Fibroblast of lung (primary cell): ENCODE data around the gene P2RY6. TPM values are rescaled to one million over a fixed set of nuclear protein-coding genes. Genes with fewer than 3 reads are reported as not detected.

Experiments used
- DNase-seq, 2 donors: peaks; one replicate each; pipeline versions ENCODE4 v3.0.0 to v3.0.0-alpha.2; 2010; ENCODE audit warnings: low read depth in 2 of 2
- H2AFZ ChIP-seq: 2 replicates; pipeline ENCODE4 v1.5.1; 2012; ENCODE audit warnings: low read length, control low read depth, inconsistent platforms
- H3K27ac ChIP-seq: 2 replicates; pipeline ENCODE4 v1.5.1; 2011; ENCODE audit warnings: low read length, control low read depth; ENCODE audit not compliant: insufficient read depth
- H3K27me3 ChIP-seq: 2 replicates; pipeline ENCODE4 v1.5.1; 2011; ENCODE audit warnings: mild to moderate bottlenecking, low read length; ENCODE audit not compliant: control insufficient read depth, insufficient read depth
- H3K36me3 ChIP-seq: 2 replicates; pipeline ENCODE4 v1.5.1; 2011; ENCODE audit warnings: low read length; ENCODE audit not compliant: control insufficient read depth, insufficient read depth
- H3K4me1 ChIP-seq: 2 replicates; pipeline ENCODE4 v1.5.1; 2011; ENCODE audit warnings: low read length; ENCODE audit not compliant: control insufficient read depth, insufficient read depth; ENCODE audit errors: extremely low read depth
- H3K4me2 ChIP-seq: 2 replicates; pipeline ENCODE4 v1.5.1; 2011; ENCODE audit warnings: low read length, control low read depth; ENCODE audit not compliant: insufficient read depth; ENCODE audit errors: extremely low read depth
- H3K4me3 ChIP-seq, 4 experiments: fragments of 200-600 bp in 1 of 4; sonication (generic) in 1 of 4; replicated peaks in 1 of 4; 2 replicates each; pipeline ENCODE4 v1.5.1; 2011 to 2016; ENCODE audit warnings: low read length in 4 of 4, low read depth in 3 of 4, mild to moderate bottlenecking in 3 of 4, control low read depth in 2 of 4, inconsistent platforms in 1 of 4, mixed read lengths in 1 of 4; ENCODE audit not compliant: insufficient read depth in 1 of 4; ENCODE audit errors: control extremely low read depth in 1 of 4
- H3K79me2 ChIP-seq: 2 replicates; pipeline ENCODE4 v1.5.1; 2012; ENCODE audit warnings: mild to moderate bottlenecking, low read length, inconsistent platforms; ENCODE audit not compliant: control insufficient read depth, insufficient read depth
- H3K9ac ChIP-seq: 2 replicates; pipeline ENCODE4 v1.5.1; 2011; ENCODE audit warnings: mild to moderate bottlenecking, low read length, control low read depth; ENCODE audit not compliant: insufficient read depth
- H3K9me3 ChIP-seq: 2 replicates; pipeline ENCODE4 v1.5.1; 2012; ENCODE audit warnings: low read depth, low read length; ENCODE audit not compliant: control insufficient read depth, insufficient read depth
- H4K20me1 ChIP-seq: 2 replicates; pipeline ENCODE4 v1.5.1; 2011; ENCODE audit warnings: low read length; ENCODE audit not compliant: control insufficient read depth, insufficient read depth; ENCODE audit errors: extremely low read depth
- EZH2 ChIP-seq: IDR thresholded peaks from 2 replicates; pipeline ENCODE4 v1.5.1; 2012; ENCODE audit warnings: low read length, control low read depth, mild to moderate bottlenecking; ENCODE audit errors: missing control alignments
- polyA minus RNA-seq: library from RNA; depleted of rRNA, polyadenylated mRNA; stranded (reverse); fragments of >200 nt; gene quantifications from 2 replicates; pipeline ENCODE4 v1.2.3, GENCODE V29; 2011; ENCODE audit warnings: low replicate concordance
- polyA plus RNA-seq, 2 donors: library from polyadenylated mRNA; depleted of rRNA in 1 of 2; stranded (reverse) in 1 of 2; unstranded in 1 of 2; fragments of >200 nt; gene quantifications; 2 replicates each; pipeline ENCODE4 v1.2.1, GENCODE V29; 2011 to 2012; ENCODE audit warnings: missing spikeins in 1 of 2
- total RNA-seq: library from RNA; depleted of rRNA; stranded (reverse); fragments of >200 nt; gene quantifications from 2 replicates; pipeline ENCODE4 v1.2.1, GENCODE V29; 2014
- TF ChIP-seq, protein P1 (sequence below), 2 donors: IDR thresholded peaks in 1 of 2; conservative IDR thresholded peaks in 1 of 2; 1 replicate in 1 of 2; 2 replicates in 1 of 2; pipeline ENCODE4 v1.5.1; 2011 to 2012; ENCODE audit warnings: low read length in 2 of 2, control low read depth in 1 of 2, inconsistent platforms in 1 of 2, low read depth in 1 of 2, mild to moderate bottlenecking in 1 of 2

Gene P2RY6
- 0.26 and 0.33 TPM in 2 replicates for total RNA-seq
- polyA plus RNA-seq: 0.12 and 0.24 TPM in 2 replicates
- 0.10 and 0.22 TPM in 2 replicates for polyA plus RNA-seq (2012)
- polyA minus RNA-seq: 0.27 TPM in 1 of 2 replicates, not detected in the other

GRCh38 chr11:73271936-73272679 lies at the start of gene P2RY6:
Gene P2RY6, plus strand, starts transcription at chr11:73272338. Its CDS starts 24,181 bp downstream, at chr11:73296519.
- peaks cover 11% of the 10 kb centered on the region for H3K27me3 ChIP-seq
- H3K27ac ChIP-seq: no peak within 1 kb of the TSS
- H3K4me2 ChIP-seq: no peak within 1 kb of the TSS
- no peak within 1 kb of the TSS for H3K4me3 ChIP-seq
- TF ChIP-seq EZH2: no peak
- DNase-seq: peak; percentile 36 to 59
- H4K20me1 ChIP-seq: no peaks in the 10 kb centered on the region
- no peak within 1 kb of the TSS for H3K9ac ChIP-seq
- no peak within 1 kb of the TSS for H2AFZ ChIP-seq
- H3K4me1 ChIP-seq: no peaks in the 10 kb centered on the region
- H3K79me2 ChIP-seq: no peaks in the 10 kb centered on the region
- H3K36me3 ChIP-seq: no peaks in the 10 kb centered on the region
- H3K9me3 ChIP-seq: no peaks in the 10 kb centered on the region

DNA sequence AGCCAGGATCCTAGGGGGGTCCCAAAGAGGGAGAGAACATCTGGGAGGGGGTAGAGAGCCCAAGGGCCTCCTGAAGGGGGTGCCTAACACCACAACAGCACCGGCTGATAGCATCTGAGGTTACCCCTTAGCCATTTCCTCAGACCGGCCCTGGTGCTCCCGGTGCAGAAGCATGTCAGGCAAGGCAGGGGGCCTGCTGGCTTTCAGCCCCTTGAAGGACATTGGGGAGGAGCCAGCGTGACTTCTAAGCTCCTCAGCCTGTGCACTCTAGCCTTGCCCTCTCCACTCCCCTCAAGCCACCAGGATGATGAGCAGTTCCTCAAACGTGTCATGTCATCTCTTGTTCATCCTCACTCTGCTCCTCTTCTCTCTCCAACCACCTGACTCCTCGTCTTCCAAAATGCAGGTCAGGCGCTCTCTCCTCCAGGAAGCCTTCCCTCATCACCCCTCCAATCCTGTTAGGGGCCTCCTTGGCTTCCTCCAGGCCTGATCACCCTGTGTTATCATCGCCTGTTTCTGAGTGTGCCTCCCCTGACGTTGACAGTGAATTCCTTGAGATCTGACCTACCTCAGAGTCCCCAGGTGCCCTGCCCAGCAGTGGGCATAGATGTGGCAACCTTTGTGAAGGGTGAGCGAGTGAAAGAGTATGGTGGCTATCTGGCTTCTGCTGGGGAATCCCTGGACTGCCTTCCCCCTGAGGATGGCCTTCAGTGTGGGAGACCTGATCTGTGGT lies 48.0 kb upstream of the P2RY6 start:
- H3K27me3 ChIP-seq: peaks cover 21% of the 10 kb centered on the region
- no peaks in the 10 kb centered on the region for H3K79me2 ChIP-seq

DNA sequence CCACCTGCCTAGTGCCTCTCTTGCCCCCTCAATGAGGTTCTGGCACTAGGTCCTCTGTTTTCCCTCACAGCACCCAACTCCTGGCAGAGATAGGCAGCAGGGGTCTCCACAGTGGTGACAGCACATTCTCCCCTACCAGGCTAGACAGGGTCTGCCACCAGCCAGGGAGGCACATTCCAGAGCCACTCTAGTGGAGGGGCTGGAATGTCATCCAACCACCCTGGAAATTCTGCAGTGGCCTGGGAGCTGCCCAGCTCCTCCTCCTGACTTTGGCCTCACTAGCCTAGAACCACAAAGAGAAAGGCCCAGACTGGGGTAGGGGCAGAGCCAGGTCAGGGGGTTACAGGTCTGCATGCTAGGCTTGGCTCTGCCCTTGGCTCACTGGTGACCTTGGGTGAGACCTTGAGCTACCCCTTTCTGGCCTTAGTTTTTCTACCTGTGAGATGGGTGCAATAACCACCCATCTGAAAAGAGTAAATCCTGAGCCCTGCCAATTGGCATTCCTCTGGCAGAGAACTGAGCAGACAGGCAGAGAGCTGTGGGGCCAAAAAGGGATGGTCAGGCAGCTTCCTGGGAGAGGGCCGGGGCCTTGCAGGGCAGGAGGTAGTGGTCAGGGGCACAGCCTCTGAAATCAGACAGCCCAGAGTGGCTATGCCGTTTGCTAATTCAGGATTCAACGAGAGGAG lies 47.0 kb upstream of the P2RY6 start:
- Histone ChIP-seq H3K27me3 (peaks cover 12% of the 10 kb centered on the region), H3K9me3 (no peaks in the 10 kb centered on the region), H2AFZ (no peak overlapping the region), H3K27ac (no peak overlapping the region), H3K79me2 (no peaks in the 10 kb centered on the region), H3K4me2 (no peak overlapping the region), H3K36me3 (no peaks in the 10 kb centered on the region), H3K4me3 (no peak overlapping the region), H3K9ac (no peak overlapping the region), H3K4me1 (no peaks in the 10 kb centered on the region), H4K20me1 (no peaks in the 10 kb centered on the region)
- no peak for DNase-seq
- TF ChIP-seq, protein P1, sequence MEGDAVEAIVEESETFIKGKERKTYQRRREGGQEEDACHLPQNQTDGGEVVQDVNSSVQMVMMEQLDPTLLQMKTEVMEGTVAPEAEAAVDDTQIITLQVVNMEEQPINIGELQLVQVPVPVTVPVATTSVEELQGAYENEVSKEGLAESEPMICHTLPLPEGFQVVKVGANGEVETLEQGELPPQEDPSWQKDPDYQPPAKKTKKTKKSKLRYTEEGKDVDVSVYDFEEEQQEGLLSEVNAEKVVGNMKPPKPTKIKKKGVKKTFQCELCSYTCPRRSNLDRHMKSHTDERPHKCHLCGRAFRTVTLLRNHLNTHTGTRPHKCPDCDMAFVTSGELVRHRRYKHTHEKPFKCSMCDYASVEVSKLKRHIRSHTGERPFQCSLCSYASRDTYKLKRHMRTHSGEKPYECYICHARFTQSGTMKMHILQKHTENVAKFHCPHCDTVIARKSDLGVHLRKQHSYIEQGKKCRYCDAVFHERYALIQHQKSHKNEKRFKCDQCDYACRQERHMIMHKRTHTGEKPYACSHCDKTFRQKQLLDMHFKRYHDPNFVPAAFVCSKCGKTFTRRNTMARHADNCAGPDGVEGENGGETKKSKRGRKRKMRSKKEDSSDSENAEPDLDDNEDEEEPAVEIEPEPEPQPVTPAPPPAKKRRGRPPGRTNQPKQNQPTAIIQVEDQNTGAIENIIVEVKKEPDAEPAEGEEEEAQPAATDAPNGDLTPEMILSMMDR (conservative IDR thresholded peaks at IDR 0.05 in 1 of 2, IDR thresholded peaks at IDR 0.05 in 1 of 2; ENCODE audit: low read depth in 1 of 2, low read length in 2 of 2): no peak
- TF ChIP-seq EZH2: no peak

More for the DNA sequence above, 48.0 kb upstream of the P2RY6 start:
- no peak overlapping the region for H3K4me2 ChIP-seq
- no peaks in the 10 kb centered on the region for H3K9me3 ChIP-seq
- no peak for DNase-seq
- H2AFZ ChIP-seq: no peak overlapping the region
- no peak overlapping the region for H3K4me3 ChIP-seq
- no peak overlapping the region for H3K27ac ChIP-seq
- no peaks in the 10 kb centered on the region for H4K20me1 ChIP-seq
- H3K9ac ChIP-seq: no peak overlapping the region
- H3K4me1 ChIP-seq: no peaks in the 10 kb centered on the region
- TF ChIP-seq, protein P1 (conservative IDR thresholded peaks at IDR 0.05 in 1 of 2, IDR thresholded peaks at IDR 0.05 in 1 of 2; ENCODE audit: low read depth in 1 of 2, low read length in 2 of 2): no peak
- H3K36me3 ChIP-seq: no peaks in the 10 kb centered on the region
